K562 (cell line): ENCODE data around the gene PCNX2. TPM values are rescaled to one million over a fixed set of nuclear protein-coding genes. Genes with fewer than 3 reads are reported as not detected.

Experiments used
- ATAC-seq: fragments of 200-7000 bp; cut with Tn5 transposase; 3 replicates; pipeline ENCODE4 v1.9.1; 2020; ENCODE audit warnings: moderate library complexity
- BruUV-seq: library from RNA; stranded (reverse); fragments of 400-500 nt; replicated peaks from 2 replicates; lab custom pipeline; 2021; lab: Mats Ljungman, UMichigan
- CTCF ChIA-PET: fragments of 300-600 bp; formaldehyde crosslinking; extraction: SDS; loops from one replicate; lab custom pipeline; 2021; ENCODE audit warnings: low intra/inter-chr PET ratio; lab: Yijun Ruan, JAX
- POLR2A ChIA-PET: fragments of 300-600, 350-650 bp; sonication (Branson Sonifier 250); formaldehyde crosslinking; extraction: SDS; loops from one replicate; lab custom pipeline; 2021; ENCODE audit warnings: antibody characterized with exemption, inconsistent platforms; lab: Yijun Ruan, JAX
- DNase-seq, 4 experiments: peaks; one replicate each; pipeline versions ENCODE4 v3.0.0 to v3.0.0-alpha.2; 2011 to 2018; ENCODE audit warnings: low spot score in 3 of 4, mixed read lengths in 3 of 4; ENCODE audit errors: extremely low read depth in 1 of 4
- FAIRE-seq: peaks from 2 replicates; lab custom pipeline; 2011; peaks lifted over from hg19 to GRCh38; lab: Jason Lieb, UNC
- H2AFZ ChIP-seq: 2 replicates; pipeline ENCODE4 v1.6.0; 2011; ENCODE audit warnings: low read depth, low read length, control low read depth, inconsistent platforms
- H3K27ac ChIP-seq: fragments of 200-600 bp; 3 replicates; pipeline ENCODE4 v1.8.0; 2011; ENCODE audit warnings: low read depth, mild to moderate bottlenecking, control low read depth, inconsistent platforms, low read length, moderate library complexity, mixed read lengths; ENCODE audit errors: extremely low read depth
- H3K27me3 ChIP-seq, 2 experiments: fragments of 300-600 bp in 1 of 2; 2 replicates in 1 of 2; 3 replicates in 1 of 2; pipeline versions ENCODE4 v1.6.0 to v1.8.0; 2011; ENCODE audit warnings: inconsistent platforms in 2 of 2, low read length in 2 of 2, mild to moderate bottlenecking in 1 of 2, mixed read lengths in 1 of 2, moderate library complexity in 1 of 2; ENCODE audit not compliant: control insufficient read depth in 2 of 2, insufficient read depth in 2 of 2
- H3K36me3 ChIP-seq: fragments of 300-600 bp; 3 replicates; pipeline ENCODE4 v1.8.0; 2011; ENCODE audit warnings: mild to moderate bottlenecking, low read length, inconsistent platforms; ENCODE audit not compliant: control insufficient read depth, insufficient read depth
- H3K4me1 ChIP-seq, 2 experiments: fragments of 200-600 bp in 1 of 2; replicated peaks in 1 of 2; 2 replicates in 1 of 2; 3 replicates in 1 of 2; pipeline versions ENCODE4 v1.5.1 to v1.8.0; 2011; ENCODE audit warnings: inconsistent platforms in 2 of 2, low read length in 2 of 2, mild to moderate bottlenecking in 1 of 2, mixed read lengths in 1 of 2, moderate library complexity in 1 of 2; ENCODE audit not compliant: control insufficient read depth in 2 of 2, insufficient read depth in 2 of 2
- H3K4me2 ChIP-seq: 2 replicates; pipeline ENCODE4 v1.6.1; 2011; ENCODE audit warnings: low read length, control low read depth, inconsistent platforms, mixed read lengths; ENCODE audit not compliant: insufficient read depth
- H3K4me3 ChIP-seq: fragments of 200-600 bp; sonication (generic), shearing (Covaris generic); 2 replicates; pipeline ENCODE4 v1.5.1; 2016; ENCODE audit warnings: control low read depth, inconsistent platforms
- H3K79me2 ChIP-seq: fragments of 200-600 bp; 3 replicates; pipeline ENCODE4 v1.8.0; 2011; ENCODE audit warnings: low read length, inconsistent platforms; ENCODE audit not compliant: control insufficient read depth, insufficient read depth
- H3K9ac ChIP-seq, 2 experiments: 2 replicates each; pipeline versions ENCODE4 v1.6.0 to v1.6.1; 2011; ENCODE audit warnings: low read depth in 2 of 2, low read length in 2 of 2, control low read depth in 1 of 2, inconsistent platforms in 1 of 2, mild to moderate bottlenecking in 1 of 2, mixed read lengths in 1 of 2; ENCODE audit not compliant: insufficient read depth in 1 of 2
- H3K9me1 ChIP-seq: one replicate; pipeline ENCODE4 v1.6.0; 2011; ENCODE audit warnings: inconsistent platforms, mild to moderate bottlenecking, low read length, moderate library complexity; ENCODE audit not compliant: control insufficient read depth, insufficient read depth
- H3K9me3 ChIP-seq: replicated peaks from 2 replicates; pipeline ENCODE4 v1.5.1; 2011; ENCODE audit warnings: low read depth, low read length, inconsistent platforms; ENCODE audit not compliant: control insufficient read depth, insufficient read depth
- H4K20me1 ChIP-seq: replicated peaks from 2 replicates; pipeline ENCODE4 v1.6.1; 2011; ENCODE audit warnings: low read length, inconsistent platforms, mixed read lengths; ENCODE audit not compliant: control insufficient read depth, insufficient read depth
- CBX2 ChIP-seq: fragments of 200-600 bp; sonication (generic); IDR thresholded peaks from one replicate; pipeline ENCODE4 v1.6.1; 2012; ENCODE audit warnings: mild to moderate bottlenecking, low read length, inconsistent platforms; ENCODE audit not compliant: insufficient read depth, poor library complexity, severe bottlenecking
- CSDE1 ChIP-seq, 2 experiments: fragments of 450-650 bp; IDR thresholded peaks; 2 replicates each; pipeline ENCODE4 v1.6.1; 2016; ENCODE audit warnings: mild to moderate bottlenecking in 1 of 2
- DIDO1 ChIP-seq: fragments of 450-650 bp; IDR thresholded peaks from 2 replicates; pipeline ENCODE4 v1.6.1; 2016; ENCODE audit warnings: low read depth, missing biosample characterization, missing genetic modification characterization
- ID3 ChIP-seq, 2 experiments: fragments of 250-450 bp in 1 of 2; fragments of 450-650 bp in 1 of 2; sonication (Bioruptor Pico) in 1 of 2; IDR thresholded peaks; 2 replicates each; pipeline versions ENCODE4 v1.6.1 to v1.8.0; 2016 to 2021; ENCODE audit warnings: mild to moderate bottlenecking in 2 of 2, moderate library complexity in 2 of 2, missing compliant biosample characterization in 1 of 2, missing genetic modification characterization in 1 of 2
- MIER1 ChIP-seq: fragments of 450-650 bp; IDR thresholded peaks from 2 replicates; pipeline ENCODE4 v1.6.1; 2016; ENCODE audit warnings: antibody characterized with exemption, mild to moderate bottlenecking, low read depth
- NKRF ChIP-seq: fragments of 450-650 bp; IDR thresholded peaks from 2 replicates; pipeline ENCODE4 v1.6.1; 2016; ENCODE audit warnings: borderline replicate concordance
- TAF1 ChIP-seq: IDR thresholded peaks from 2 replicates; pipeline ENCODE4 v1.6.1; 2011; ENCODE audit warnings: mild to moderate bottlenecking, low read length, moderate library complexity; ENCODE audit not compliant: insufficient read depth, control insufficient read depth, severe bottlenecking; ENCODE audit errors: extremely low read depth
- TCFL5 ChIP-seq: fragments of 250-450 bp; sonication (Bioruptor Pico); conservative IDR thresholded peaks from 2 replicates; pipeline ENCODE4 v1.6.1; 2021; ENCODE audit warnings: mild to moderate bottlenecking, moderate library complexity, matching md5 sums
- THRA ChIP-seq: fragments of 450-650 bp; IDR thresholded peaks from 2 replicates; pipeline ENCODE4 v1.6.1; 2017; ENCODE audit warnings: mild to moderate bottlenecking, moderate library complexity
- ZBTB43 ChIP-seq: sonication (generic); formaldehyde crosslinking; IDR thresholded peaks from 2 replicates; pipeline ENCODE4 v1.8.0; 2023; ENCODE audit warnings: mild to moderate bottlenecking, missing genetic modification reagents
- ZNF121 ChIP-seq: sonication (generic); formaldehyde crosslinking; conservative IDR thresholded peaks from 2 replicates; pipeline ENCODE4 v1.8.0; 2022; ENCODE audit warnings: missing genetic modification reagents
- ZNF280B ChIP-seq: fragments of 250-450 bp; sonication (Bioruptor Pico); IDR thresholded peaks from 2 replicates; pipeline ENCODE4 v1.5.1; 2021; ENCODE audit warnings: mild to moderate bottlenecking
- ZNF354B ChIP-seq: fragments of 250-450 bp; sonication (Bioruptor Pico); IDR thresholded peaks from 2 replicates; pipeline ENCODE4 v1.4.0; 2020
- ZNF699 ChIP-seq: fragments of 250-450 bp; sonication (Bioruptor Pico); IDR thresholded peaks from 2 replicates; pipeline ENCODE4 v1.8.0; 2021; ENCODE audit warnings: mild to moderate bottlenecking, moderate library complexity; ENCODE audit not compliant: insufficient replicate concordance
- ZNF830 ChIP-seq: fragments of 250-450 bp; sonication (Bioruptor Pico); IDR thresholded peaks from 2 replicates; pipeline ENCODE4 v1.5.0; 2021; ENCODE audit warnings: mild to moderate bottlenecking
- WGBS: fragments of 100-300 bp; shearing (Covaris generic); methylation state at CpG from one replicate; pipeline ENCODE4 v1.1.6; 2016; ENCODE audit warnings: low coverage, mixed read lengths; ENCODE audit not compliant: insufficient coverage; ENCODE audit errors: missing lambda C conversion rate; 5-methylcytosine and 5-hydroxymethylcytosine counted together
- in situ Hi-C: fragments of 300-500 bp; cut with MboI; formaldehyde crosslinking; loops from 4 replicates; pipeline ENCODE4 v1.15.0; 2018; ENCODE audit warnings: inconsistent platforms, mixed read lengths
- intact Hi-C: fragments of 100-400 bp; cut with micrococcal nuclease; formaldehyde crosslinking; loops from 2 replicates; pipeline ENCODE4 v1.14.2; 2022
- polyA plus RNA-seq, 8 experiments: library from polyadenylated mRNA; depleted of rRNA in 4 of 8; stranded (reverse) in 5 of 8; unstranded in 3 of 8; fragments of >200 nt; fragmentation: Nextera tagmentation in 2 of 8; fragmentation: Illumina TruSeq in 1 of 8; extraction: Ambion mirVana in 2 of 8; extraction: Trizol in 1 of 8; gene quantifications; 2 replicates each; pipeline versions ENCODE4 v1.2.1 to v1.2.3, GENCODE V29; 2011 to 2014; ENCODE audit warnings: inconsistent platforms in 1 of 8, missing spikeins in 1 of 8
- total RNA-seq, 7 experiments: library from RNA; depleted of rRNA in 6 of 7; stranded (reverse); fragments of >200 nt in 6 of 7; fragmentation: Illumina TruSeq in 2 of 7; extraction: Trizol in 2 of 7; gene quantifications; 2 replicates each; pipeline versions ENCODE4 v1.2.1 to v1.2.3, GENCODE V29; 2011 to 2021; ENCODE audit warnings: low replicate concordance in 1 of 7

The PCNX2 gene
- total and polyA plus RNA-seq, 9 of the 15 experiments (the other 6 are each of a cell fraction or from before 2014, with no cell fraction given): 0.07 to 0.33 TPM; not detected in 7

- H2AFZ ChIP-seq: no peak overlapping the region
- H3K36me3 ChIP-seq: peaks cover 28% of the 10 kb centered on the region; the same call in 2 of the 3 replicates
- FAIRE-seq (no peak), ATAC-seq (no peak), DNase-seq (no peak)
- H3K79me2 ChIP-seq: peaks cover 10% of the 10 kb centered on the region; the same call in 2 of the 3 replicates
- ChIA-PET CTCF (no interaction called here), POLR2A (no interaction called here)
- H3K27ac ChIP-seq: no peak overlapping the region
- H3K4me3 ChIP-seq: no peak overlapping the region
- BruUV-seq: no TSS peak
- H3K27me3 ChIP-seq: no peaks in the 10 kb centered on the region
- H3K9me1 ChIP-seq: no peaks in the 10 kb centered on the region
- H3K4me1 ChIP-seq: no peaks in the 10 kb centered on the region
- no peaks in the 10 kb centered on the region for H3K9me3 ChIP-seq
- H4K20me1 ChIP-seq: 0 out of 2 replicates have a peak, but pooled peaks cover under 1% of the 10 kb centered on the region
- no peak overlapping the region for H3K9ac ChIP-seq
- in situ Hi-C loops (no loop called here), intact Hi-C loops (loop anchor here (10.0 kb wide), 1 partner anchor 323 kb away; the partner anchor contains the start of gene SIPA1L2)
- no peak overlapping the region for H3K4me2 ChIP-seq
- 92% methylated on average over 1 of the region's 1 CpG for WGBS
- no peak for TF ChIP-seq CSDE1 (IDR thresholded peaks at IDR 0.05)
- no peak for TF ChIP-seq ZNF121 (CRISPR knock-in tag)
- TF ChIP-seq TCFL5 (CRISPR knock-in tag): no peak
- no peak for TF ChIP-seq TAF1
- TF ChIP-seq ZNF699 (CRISPR knock-in tag): no peak
- no peak for TF ChIP-seq ZBTB43 (CRISPR knock-in tag)
- no peak for TF ChIP-seq MIER1
- TF ChIP-seq ZNF830: no peak
- TF ChIP-seq NKRF: no peak
- no peak for TF ChIP-seq THRA
- TF ChIP-seq ZNF354B (CRISPR knock-in tag): no peak
- TF ChIP-seq DIDO1 (tag): no peak
- no peak for TF ChIP-seq ZNF280B (CRISPR knock-in tag)
- no peak for TF ChIP-seq CBX2
- TF ChIP-seq ID3 (CRISPR knock-in tag; IDR thresholded peaks at IDR 0.05): no peak
- TF ChIP-seq ID3 (tag; IDR thresholded peaks at IDR 0.05): no peak
Measured at GRCh38 chr1:232958067-232958466, 337.5 kb downstream of the PCNX2 start.
